GM18519 (cell line): ENCODE data around the gene CAAP1.
A peak's percentile ranks its signal among the peaks of the same experiment; 100 is the strongest.
"Not testable (repeated sequence)": the region's sequence is repeated elsewhere in the genome, so short reads cannot be mapped to it uniquely, and the experiment has no call there.

Experiments
- ATAC-seq: cut with Tn5 transposase; IDR thresholded peaks from one replicate; pipeline ENCODE4 v1.9.1; 2021; ENCODE audit warnings: mild to moderate bottlenecking, moderate library complexity; ENCODE audit not compliant: unreplicated experiment, low FRiP score

The CAAP1 gene

GRCh38 chr9:26856413-26857032 is 36.1 kb downstream of the CAAP1 start:
- peak; percentile 77 for ATAC-seq

GRCh38 chr9:26850995-26851394 is 41.6 kb downstream of the CAAP1 start:
- no peak for ATAC-seq

- ATAC-seq: no peak
These were observed 58.8 kb downstream of the CAAP1 start for GRCh38 chr9:26833792-26834191.

- ATAC-seq: not testable (repeated sequence)
These were observed 64.1 kb downstream of the CAAP1 start for GRCh38 chr9:26828391-26828955.

GRCh38 chr9:26814799-26815198 is 77.8 kb downstream of the CAAP1 start:
- ATAC-seq: no peak

- ATAC-seq: no peak
These were observed 79.4 kb downstream of the CAAP1 start for GRCh38 chr9:26813247-26813646.

- peak; percentile 56 for ATAC-seq
These were observed 80.4 kb downstream of the CAAP1 start for GRCh38 chr9:26812217-26812616.

GRCh38 chr9:26811106-26811505 is 81.5 kb downstream of the CAAP1 start:
- no peak for ATAC-seq

GRCh38 chr9:26809795-26810194 is 82.8 kb downstream of the CAAP1 start:
- ATAC-seq: no peak

- ATAC-seq: no peak
These were observed 85.4 kb downstream of the CAAP1 start for GRCh38 chr9:26807161-26807560.

GRCh38 chr9:26802921-26803320 is 89.7 kb downstream of the CAAP1 start:
- ATAC-seq: no peak

GRCh38 chr9:26801772-26802171 is 90.8 kb downstream of the CAAP1 start:
- ATAC-seq: no peak

GRCh38 chr9:26800322-26800721 is 92.3 kb downstream of the CAAP1 start:
- no peak for ATAC-seq

GRCh38 chr9:26791274-26791673 is 101.3 kb downstream of the CAAP1 start:
- ATAC-seq: no peak
